Transverse colon (tissue), 4 donors: ENCODE data around the gene STAG1. TPM values are rescaled to one million over a fixed set of nuclear protein-coding genes. Genes with fewer than 3 reads are reported as not detected.

ENCODE experiments used
- DNase-seq: peaks from one replicate; pipeline ENCODE4 v3.0.0-alpha.2; 2019
- H3K27ac ChIP-seq, 4 donors: fragments of 200-600 bp; sonication (generic); 2 replicates each; pipeline ENCODE4 v1.5.1; 2016 to 2018; ENCODE audit warnings: inconsistent platforms in 4 of 4
- H3K27me3 ChIP-seq: fragments of 200-600 bp; sonication (generic); 2 replicates; pipeline ENCODE4 v1.5.1; 2017; ENCODE audit warnings: inconsistent platforms
- H3K36me3 ChIP-seq, 4 donors: fragments of 200-600 bp; sonication (generic); 2 replicates each; pipeline ENCODE4 v1.5.1; 2017 to 2019; ENCODE audit warnings: inconsistent platforms in 4 of 4
- H3K4me1 ChIP-seq, 4 donors: fragments of 200-600 bp; sonication (generic); 2 replicates each; pipeline ENCODE4 v1.5.1; 2017 to 2020; ENCODE audit warnings: inconsistent platforms in 4 of 4
- H3K4me3 ChIP-seq, 4 donors: fragments of 200-600 bp; sonication (generic); 1 replicate in 1 of 4; 2 replicates in 3 of 4; pipeline versions ENCODE4 v1.5.1 to v1.6.1; 2017 to 2019; ENCODE audit warnings: inconsistent platforms in 4 of 4
- H3K9me3 ChIP-seq, 2 donors: fragments of 200-600 bp; sonication (generic); 2 replicates each; pipeline ENCODE4 v1.5.1; 2017 to 2019; ENCODE audit warnings: inconsistent platforms in 2 of 2
- CTCF ChIP-seq, 5 experiments: fragments of 200-600 bp in 3 of 5; fragments of 450-650 bp in 2 of 5; sonication (generic) in 3 of 5; IDR thresholded peaks; 1 replicate in 2 of 5; 2 replicates in 3 of 5; pipeline ENCODE4 v1.5.1; 2016 to 2017; ENCODE audit warnings: antibody characterized with exemption in 5 of 5, inconsistent platforms in 3 of 5, mild to moderate bottlenecking in 2 of 5, moderate library complexity in 1 of 5
- EP300 ChIP-seq: sonication (generic); formaldehyde crosslinking; IDR thresholded peaks from one replicate; pipeline ENCODE4 v1.6.1; 2017; ENCODE audit warnings: antibody characterized with exemption, low read depth
- POLR2A ChIP-seq: fragments of 450-650 bp; IDR thresholded peaks from one replicate; pipeline ENCODE4 v1.6.1; 2016; ENCODE audit warnings: antibody characterized with exemption, mild to moderate bottlenecking, moderate library complexity
- POLR2AphosphoS5 ChIP-seq, 3 donors: sonication (generic); formaldehyde crosslinking; IDR thresholded peaks; one replicate each; pipeline ENCODE4 v1.6.1; 2016; ENCODE audit warnings: antibody characterized with exemption in 3 of 3
- WGBS, 2 donors: methylation state at CpG; one replicate each; pipeline ENCODE4 v1.1.5; 2018; ENCODE audit warnings: low coverage in 1 of 2; 5-methylcytosine and 5-hydroxymethylcytosine counted together
- in situ Hi-C, 4 donors: fragments of 200-750 bp; cut with MboI; loops; one replicate each; pipeline versions ENCODE4 v1.15.0 to v1.15.1; 2017; ENCODE audit warnings: low sequenced_read_pairs in 3 of 4, low pct_ligation_motif_present in 1 of 4, low pct_unique_long_range_greater_than_20kb in 1 of 4
- intact Hi-C: fragments of 100-400 bp; cut with DNase I; formaldehyde crosslinking; loops from one replicate; pipeline ENCODE4 v1.15.1; 2023; ENCODE audit warnings: low total_unique reads
- total RNA-seq, 4 donors: library from RNA; depleted of rRNA; stranded (reverse); fragments of >200 nt; gene quantifications; one replicate each; pipeline ENCODE4 v1.1.0, GENCODE V29; 2016

STAG1 gene
- total RNA-seq, 4 donors from 2014 or later = 14.5 to 57.2 (median 42.2) TPM

DNA sequence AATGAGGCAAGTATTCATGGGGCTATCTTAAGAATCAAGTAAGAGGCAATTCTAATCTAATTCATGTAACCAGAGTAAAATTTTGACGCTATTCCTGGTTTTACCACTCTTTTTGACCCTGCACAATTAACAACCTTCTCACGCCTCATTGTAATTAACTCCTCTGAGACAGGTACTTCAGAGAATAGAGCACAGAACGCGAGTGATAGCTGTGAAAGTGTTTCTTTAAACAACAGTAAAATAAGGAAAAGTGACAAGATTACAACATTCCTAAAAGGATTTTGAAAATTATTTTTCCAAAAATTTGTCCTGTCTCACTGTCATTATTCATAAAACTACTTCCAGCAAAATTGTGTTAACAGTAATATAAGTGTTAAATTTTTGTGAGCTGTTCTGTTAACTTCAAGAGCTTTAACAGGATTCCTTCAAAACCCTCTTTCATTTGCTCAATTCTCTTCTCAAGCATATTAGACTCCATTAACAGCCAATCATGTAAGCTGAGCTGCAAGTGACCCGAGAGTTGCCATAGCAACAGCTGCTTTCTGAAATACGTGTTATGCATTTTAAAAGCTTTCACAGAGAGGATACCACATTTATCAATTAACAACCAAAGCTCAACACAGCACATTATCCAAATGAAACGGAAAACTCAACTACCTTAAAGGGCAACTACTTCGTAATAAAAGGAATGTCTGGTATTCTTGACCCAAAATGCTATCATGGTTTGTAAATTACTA, 93.1 kb downstream of the STAG1 start:
- H3K36me3 ChIP-seq = no peaks in the 10 kb centered on the region
- DNase-seq = no peak
- no peaks in the 10 kb centered on the region for H3K27me3 ChIP-seq
- WGBS, 2 donors = 70 to 81% methylated on average over 8 of the region's 8 CpGs
- no peak overlapping the region for H3K4me3 ChIP-seq
- H3K9me3 ChIP-seq = peaks cover 7 to 11% of the 10 kb centered on the region in 2 donors
- intact Hi-C loops (no loop called here), in situ Hi-C loops (no loop called here)
- peaks cover 0 to 1% (median 0%) of the 10 kb centered on the region in 4 donors for H3K4me1 ChIP-seq
- no peak overlapping the region for H3K27ac ChIP-seq
- TF ChIP-seq POLR2A (no peak), EP300 (no peak), CTCF (IDR thresholded peaks at IDR 0.05) (no peak), POLR2AphosphoS5 (IDR thresholded peaks at IDR 0.05) (no peak)

GRCh38 chr3:136657526-136657925, 94.7 kb downstream of the STAG1 start:
- no peak for DNase-seq
- TF ChIP-seq POLR2AphosphoS5 (IDR thresholded peaks at IDR 0.05) (no peak), POLR2A (no peak), EP300 (no peak), CTCF (IDR thresholded peaks at IDR 0.05) (no peak)
- Histone ChIP-seq H3K36me3 (no peaks in the 10 kb centered on the region), H3K9me3 (peaks cover 15 to 17% of the 10 kb centered on the region in 2 donors), H3K27me3 (no peaks in the 10 kb centered on the region), H3K4me3 (no peak overlapping the region), H3K4me1 (no peaks in the 10 kb centered on the region), H3K27ac (no peak overlapping the region)
- in situ Hi-C loops = no loop called here
- WGBS, 2 donors = 78 to 100% methylated on average over 1 to 3 of the region's 3 CpGs
- intact Hi-C loops = no loop called here

GRCh38 chr3:136653628-136654027, 98.5 kb downstream of the STAG1 start:
- no peak for DNase-seq
- H3K4me3 ChIP-seq = no peak overlapping the region
- no peak for TF ChIP-seq EP300
- H3K4me1 ChIP-seq = no peaks in the 10 kb centered on the region
- peaks cover 15 to 17% of the 10 kb centered on the region in 2 donors for H3K9me3 ChIP-seq
- H3K27me3 ChIP-seq = no peaks in the 10 kb centered on the region
- in situ Hi-C loops = no loop called here
- no peak overlapping the region for H3K27ac ChIP-seq
- intact Hi-C loops = no loop called here
- H3K36me3 ChIP-seq = no peaks in the 10 kb centered on the region

- Histone ChIP-seq H3K27me3 (no peaks in the 10 kb centered on the region), H3K4me1 (no peaks in the 10 kb centered on the region), H3K36me3 (no peaks in the 10 kb centered on the region), H3K27ac (no peak overlapping the region), H3K9me3 (peaks cover 15 to 17% of the 10 kb centered on the region in 2 donors), H3K4me3 (no peak overlapping the region)
- in situ Hi-C loops (no loop called here), intact Hi-C loops (no loop called here)
- TF ChIP-seq EP300 (no peak), POLR2A (no peak), POLR2AphosphoS5 (IDR thresholded peaks at IDR 0.05) (no peak), CTCF (IDR thresholded peaks at IDR 0.05) (no peak)
- WGBS, 2 donors = 71 to 80% methylated on average over 2 of the region's 2 CpGs
- DNase-seq = no peak
Measured at GRCh38 chr3:136651581-136651980, 100.6 kb downstream of the STAG1 start.

DNA sequence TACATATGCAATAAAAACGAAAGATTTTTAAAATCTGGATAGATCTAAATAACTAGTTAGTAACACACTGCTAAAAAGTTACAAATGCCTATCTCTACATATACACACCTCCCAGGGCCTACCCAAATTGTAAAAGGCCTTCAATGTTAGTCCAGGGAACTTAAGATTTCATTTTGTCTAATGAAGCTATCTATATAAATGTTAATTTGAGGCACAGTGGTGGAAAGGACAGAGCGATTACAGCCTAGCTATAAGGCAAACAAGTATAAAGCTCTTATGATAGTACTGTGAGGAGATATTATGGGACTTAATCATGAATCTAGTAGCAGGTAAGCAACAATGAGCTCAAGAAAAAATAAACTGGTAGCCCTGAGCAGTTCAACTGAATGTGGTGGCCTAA, 101.7 kb downstream of the STAG1 start:
- H3K27ac ChIP-seq = no peak overlapping the region
- TF ChIP-seq POLR2AphosphoS5 (IDR thresholded peaks at IDR 0.05) (no peak), POLR2A (no peak), CTCF (IDR thresholded peaks at IDR 0.05) (no peak), EP300 (no peak)
- H3K36me3 ChIP-seq = no peaks in the 10 kb centered on the region
- in situ Hi-C loops = no loop called here
- no peak overlapping the region for H3K4me3 ChIP-seq
- H3K4me1 ChIP-seq = no peaks in the 10 kb centered on the region
- peaks cover 15 to 17% of the 10 kb centered on the region in 2 donors for H3K9me3 ChIP-seq
- intact Hi-C loops = no loop called here
- DNase-seq = no peak
- H3K27me3 ChIP-seq = no peaks in the 10 kb centered on the region
- WGBS, 2 donors = 44 to 93% methylated on average over 2 of the region's 2 CpGs
